SK-N-SH (cell line): ENCODE results near the gene ARAF.

ENCODE experiments used
- EZH2phosphoT487 ChIP-seq: fragments of 200-600 bp; sonication (generic); IDR thresholded peaks from 2 replicates; pipeline ENCODE4 v1.6.1; 2017; ENCODE audit warnings: low read depth, mixed run types, mild to moderate bottlenecking, antibody characterized with exemption, moderate library complexity, borderline replicate concordance
- JUND ChIP-seq: IDR thresholded peaks from 2 replicates; pipeline ENCODE4 v1.4.0; 2012
- POLR2AphosphoS5 ChIP-seq: IDR thresholded peaks from 2 replicates; pipeline ENCODE4 v1.6.1; 2012; ENCODE audit warnings: low read depth, low read length
- RCOR1 ChIP-seq: fragments of 150-350 bp; IDR thresholded peaks from 2 replicates; pipeline ENCODE4 v1.6.1; 2017; ENCODE audit warnings: antibody characterized with exemption, low read length
- RXRA ChIP-seq: IDR thresholded peaks from 2 replicates; pipeline ENCODE4 v1.4.0; 2012; ENCODE audit warnings: low read depth, mild to moderate bottlenecking, borderline replicate concordance
- SIN3A ChIP-seq: IDR thresholded peaks from 2 replicates; pipeline ENCODE4 v1.6.1; 2012; ENCODE audit warnings: low read depth, mild to moderate bottlenecking, low read length, moderate library complexity, borderline replicate concordance
- SMC3 ChIP-seq: IDR thresholded peaks from 2 replicates; pipeline ENCODE4 v1.6.1; 2012; ENCODE audit warnings: low read depth, low read length, improper control_type of control experiment
- TF ChIP-seq, protein P1 (sequence below): fragments of 200-600 bp; sonication (generic); IDR thresholded peaks from 2 replicates; pipeline ENCODE4 v1.6.1; 2017; ENCODE audit warnings: antibody characterized with exemption, mild to moderate bottlenecking, moderate library complexity
- TF ChIP-seq, protein P2 (sequence below): IDR thresholded peaks from 2 replicates; pipeline ENCODE4; 2012
- TF ChIP-seq, protein P3 (sequence below): IDR thresholded peaks from 2 replicates; pipeline ENCODE4 v1.4.0; 2012; ENCODE audit warnings: low read depth

DNA sequence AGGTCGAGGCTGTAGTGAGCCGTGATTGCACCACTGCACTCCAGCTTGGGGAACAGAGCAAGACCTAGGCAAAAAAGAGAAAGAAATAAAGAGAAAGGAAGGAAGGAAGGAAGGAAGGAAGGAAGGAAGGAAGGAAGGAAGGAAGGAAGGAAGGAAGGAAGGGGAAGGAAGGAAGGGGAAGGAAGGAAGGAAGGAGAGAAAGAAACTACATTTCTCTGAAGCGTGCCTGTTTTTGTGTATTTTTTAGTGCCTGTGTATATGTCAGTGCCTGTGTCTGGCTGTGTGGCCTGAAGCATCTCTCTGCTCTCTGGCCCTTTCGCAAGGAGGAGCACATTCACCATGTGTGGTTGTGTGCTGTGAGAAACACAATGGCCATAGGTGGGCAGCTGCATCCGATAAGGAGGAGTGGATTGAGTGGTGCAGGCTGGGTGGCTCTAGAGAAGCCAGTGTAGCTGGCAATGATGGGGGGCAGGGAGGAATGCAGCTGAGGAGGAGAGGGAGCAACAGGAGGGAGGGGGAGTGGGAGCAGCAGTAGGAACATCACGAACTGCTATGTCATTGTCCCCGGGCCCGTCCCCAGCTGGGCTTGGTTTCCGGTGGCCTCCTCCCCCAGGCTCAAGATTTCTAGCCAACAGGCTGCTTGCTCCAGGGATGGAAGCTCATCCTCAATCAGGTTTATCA is 47.3 kb downstream of the ARAF start:
- TF ChIP-seq, protein P1, sequence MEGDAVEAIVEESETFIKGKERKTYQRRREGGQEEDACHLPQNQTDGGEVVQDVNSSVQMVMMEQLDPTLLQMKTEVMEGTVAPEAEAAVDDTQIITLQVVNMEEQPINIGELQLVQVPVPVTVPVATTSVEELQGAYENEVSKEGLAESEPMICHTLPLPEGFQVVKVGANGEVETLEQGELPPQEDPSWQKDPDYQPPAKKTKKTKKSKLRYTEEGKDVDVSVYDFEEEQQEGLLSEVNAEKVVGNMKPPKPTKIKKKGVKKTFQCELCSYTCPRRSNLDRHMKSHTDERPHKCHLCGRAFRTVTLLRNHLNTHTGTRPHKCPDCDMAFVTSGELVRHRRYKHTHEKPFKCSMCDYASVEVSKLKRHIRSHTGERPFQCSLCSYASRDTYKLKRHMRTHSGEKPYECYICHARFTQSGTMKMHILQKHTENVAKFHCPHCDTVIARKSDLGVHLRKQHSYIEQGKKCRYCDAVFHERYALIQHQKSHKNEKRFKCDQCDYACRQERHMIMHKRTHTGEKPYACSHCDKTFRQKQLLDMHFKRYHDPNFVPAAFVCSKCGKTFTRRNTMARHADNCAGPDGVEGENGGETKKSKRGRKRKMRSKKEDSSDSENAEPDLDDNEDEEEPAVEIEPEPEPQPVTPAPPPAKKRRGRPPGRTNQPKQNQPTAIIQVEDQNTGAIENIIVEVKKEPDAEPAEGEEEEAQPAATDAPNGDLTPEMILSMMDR = no peak
- TF ChIP-seq RCOR1 (no peak), EZH2phosphoT487 (no peak), RXRA (no peak), JUND (no peak), SMC3 (no peak), POLR2AphosphoS5 (no peak), SIN3A (no peak)
- TF ChIP-seq, protein P2, sequence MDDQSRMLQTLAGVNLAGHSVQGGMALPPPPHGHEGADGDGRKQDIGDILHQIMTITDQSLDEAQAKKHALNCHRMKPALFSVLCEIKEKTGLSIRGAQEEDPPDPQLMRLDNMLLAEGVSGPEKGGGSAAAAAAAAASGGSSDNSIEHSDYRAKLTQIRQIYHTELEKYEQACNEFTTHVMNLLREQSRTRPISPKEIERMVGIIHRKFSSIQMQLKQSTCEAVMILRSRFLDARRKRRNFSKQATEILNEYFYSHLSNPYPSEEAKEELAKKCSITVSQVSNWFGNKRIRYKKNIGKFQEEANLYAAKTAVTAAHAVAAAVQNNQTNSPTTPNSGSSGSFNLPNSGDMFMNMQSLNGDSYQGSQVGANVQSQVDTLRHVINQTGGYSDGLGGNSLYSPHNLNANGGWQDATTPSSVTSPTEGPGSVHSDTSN = no peak
- TF ChIP-seq, protein P3, sequence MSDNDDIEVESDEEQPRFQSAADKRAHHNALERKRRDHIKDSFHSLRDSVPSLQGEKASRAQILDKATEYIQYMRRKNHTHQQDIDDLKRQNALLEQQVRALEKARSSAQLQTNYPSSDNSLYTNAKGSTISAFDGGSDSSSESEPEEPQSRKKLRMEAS = no peak
